C4-2B (cell line): Measurements from ENCODE around the gene PTF1A.

Experiments
- ZFX ChIP-seq: fragments of 450-650 bp; IDR thresholded peaks from 2 replicates; pipeline ENCODE4 v1.6.1; 2017
- TF ChIP-seq, protein P1 (sequence below): fragments of 450-650 bp; conservative IDR thresholded peaks from 2 replicates; pipeline ENCODE4 v1.5.1; 2017; ENCODE audit warnings: mild to moderate bottlenecking

DNA sequence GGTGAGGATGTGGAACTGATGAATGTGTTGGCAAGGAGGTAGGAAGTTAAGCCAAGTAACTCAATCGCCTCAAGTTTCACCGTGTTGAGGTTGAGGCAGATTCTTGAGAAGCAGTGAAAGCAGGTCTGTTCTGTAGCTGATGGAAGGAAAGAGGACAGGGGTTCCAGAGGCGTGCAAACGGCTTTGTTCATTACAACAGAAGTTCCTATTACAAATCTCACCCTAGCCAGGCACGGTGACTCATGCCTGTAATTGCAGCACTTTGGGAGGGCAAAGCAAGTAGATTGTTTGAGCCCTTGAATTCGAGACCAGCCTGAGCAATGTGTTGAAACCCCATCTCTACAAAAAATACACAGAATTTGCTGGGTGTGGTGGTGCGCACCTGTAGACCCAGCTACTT is 36.9 kb upstream of the PTF1A start:
- TF ChIP-seq, protein P1, sequence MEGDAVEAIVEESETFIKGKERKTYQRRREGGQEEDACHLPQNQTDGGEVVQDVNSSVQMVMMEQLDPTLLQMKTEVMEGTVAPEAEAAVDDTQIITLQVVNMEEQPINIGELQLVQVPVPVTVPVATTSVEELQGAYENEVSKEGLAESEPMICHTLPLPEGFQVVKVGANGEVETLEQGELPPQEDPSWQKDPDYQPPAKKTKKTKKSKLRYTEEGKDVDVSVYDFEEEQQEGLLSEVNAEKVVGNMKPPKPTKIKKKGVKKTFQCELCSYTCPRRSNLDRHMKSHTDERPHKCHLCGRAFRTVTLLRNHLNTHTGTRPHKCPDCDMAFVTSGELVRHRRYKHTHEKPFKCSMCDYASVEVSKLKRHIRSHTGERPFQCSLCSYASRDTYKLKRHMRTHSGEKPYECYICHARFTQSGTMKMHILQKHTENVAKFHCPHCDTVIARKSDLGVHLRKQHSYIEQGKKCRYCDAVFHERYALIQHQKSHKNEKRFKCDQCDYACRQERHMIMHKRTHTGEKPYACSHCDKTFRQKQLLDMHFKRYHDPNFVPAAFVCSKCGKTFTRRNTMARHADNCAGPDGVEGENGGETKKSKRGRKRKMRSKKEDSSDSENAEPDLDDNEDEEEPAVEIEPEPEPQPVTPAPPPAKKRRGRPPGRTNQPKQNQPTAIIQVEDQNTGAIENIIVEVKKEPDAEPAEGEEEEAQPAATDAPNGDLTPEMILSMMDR = no peak
- TF ChIP-seq ZFX = no peak
